GM04503 (cell line): ENCODE measurements around the gene LCN10.
A peak's percentile ranks its signal among the peaks of the same experiment; 100 is the strongest.
"Not testable (repeated sequence)": the region's sequence is repeated elsewhere in the genome, so short reads cannot be mapped to it uniquely, and the experiment has no call there.

Experiments used
- DNase-seq: peaks from one replicate; pipeline ENCODE4 v3.0.0-alpha.2; 2012; ENCODE audit warnings: low read depth

The LCN10 gene

GRCh38 chr9:136771907-136772415 lies 29.2 kb upstream of the LCN10 start:
- DNase-seq = no peak

GRCh38 chr9:136769710-136770191 lies 27.0 kb upstream of the LCN10 start:
- DNase-seq = no peak

- DNase-seq = not testable (repeated sequence)
Observed at GRCh38 chr9:136766410-136767120, 23.8 kb upstream of the LCN10 start.

- not testable (repeated sequence) for DNase-seq
Observed at GRCh38 chr9:136765745-136766409, 23.1 kb upstream of the LCN10 start.

- DNase-seq = no peak
Observed at GRCh38 chr9:136765041-136765440, 22.3 kb upstream of the LCN10 start.

GRCh38 chr9:136764301-136764891 lies 21.7 kb upstream of the LCN10 start, which contains the start of gene LCN15:
TSS of gene LCN15 (minus strand) at chr9:136764518. CDS start at chr9:136764488, 30 bp downstream.
- DNase-seq = no peak

- no peak for DNase-seq
Observed at GRCh38 chr9:136763649-136764035, 20.9 kb upstream of the LCN10 start.

- no peak for DNase-seq
Observed at GRCh38 chr9:136762915-136763648, 20.3 kb upstream of the LCN10 start.

GRCh38 chr9:136762221-136762691 lies 19.5 kb upstream of the LCN10 start:
- DNase-seq = no peak

- no peak for DNase-seq
Observed at GRCh38 chr9:136761545-136761981, 18.8 kb upstream of the LCN10 start.

GRCh38 chr9:136760834-136761544 lies 18.2 kb upstream of the LCN10 start:
- peak; percentile 12 for DNase-seq

- no peak for DNase-seq
Observed at GRCh38 chr9:136760424-136760823, 17.7 kb upstream of the LCN10 start.

- no peak for DNase-seq
Observed at GRCh38 chr9:136759436-136760325, 16.9 kb upstream of the LCN10 start.

GRCh38 chr9:136759001-136759400 lies 16.3 kb upstream of the LCN10 start:
- no peak for DNase-seq

GRCh38 chr9:136757751-136758140 lies 15.0 kb upstream of the LCN10 start:
- no peak for DNase-seq

- DNase-seq = no peak
Observed at GRCh38 chr9:136757328-136757727, 14.6 kb upstream of the LCN10 start.

GRCh38 chr9:136756836-136757235 lies 14.1 kb upstream of the LCN10 start:
- no peak for DNase-seq

- no peak for DNase-seq
Observed at GRCh38 chr9:136756134-136756438, 13.3 kb upstream of the LCN10 start.

- not testable (repeated sequence) for DNase-seq
Observed at GRCh38 chr9:136755302-136756133, 12.8 kb upstream of the LCN10 start.
